OCI-LY3 (cell line): ENCODE measurements around the gene PHF10.

Source experiments
- CTCF ChIP-seq: fragments of 200-600, 300-600 bp; sonication (generic); IDR thresholded peaks from 2 replicates; pipeline ENCODE4 v1.5.1; 2014; ENCODE audit warnings: antibody characterized with exemption, low read length, low read depth
- EZH2phosphoT487 ChIP-seq: fragments of 200-600 bp; shearing (Covaris generic); IDR thresholded peaks from 2 replicates; pipeline ENCODE4 v1.6.1; 2018; ENCODE audit warnings: antibody characterized with exemption, mixed run types, low read depth

GRCh38 chr6:169667716-169668115 is 56.6 kb downstream of the PHF10 start:
- TF ChIP-seq CTCF: no peak
- TF ChIP-seq EZH2phosphoT487: no peak
